GM23248 (cell line): ENCODE data around the gene NCBP3.

Source experiments
- EZH2 ChIP-seq: fragments of 200-600 bp; sonication (generic); IDR thresholded peaks from 2 replicates; pipeline ENCODE4 v1.6.1; 2018; ENCODE audit warnings: antibody characterized with exemption, mild to moderate bottlenecking; ENCODE audit not compliant: insufficient read depth, poor library complexity, severe bottlenecking
- EZH2phosphoT487 ChIP-seq: fragments of 200-600 bp; sonication (generic); IDR thresholded peaks from 2 replicates; pipeline ENCODE4 v1.6.1; 2018; ENCODE audit warnings: antibody characterized with exemption, moderate library complexity, mild to moderate bottlenecking, low read depth; ENCODE audit not compliant: insufficient read depth

DNA sequence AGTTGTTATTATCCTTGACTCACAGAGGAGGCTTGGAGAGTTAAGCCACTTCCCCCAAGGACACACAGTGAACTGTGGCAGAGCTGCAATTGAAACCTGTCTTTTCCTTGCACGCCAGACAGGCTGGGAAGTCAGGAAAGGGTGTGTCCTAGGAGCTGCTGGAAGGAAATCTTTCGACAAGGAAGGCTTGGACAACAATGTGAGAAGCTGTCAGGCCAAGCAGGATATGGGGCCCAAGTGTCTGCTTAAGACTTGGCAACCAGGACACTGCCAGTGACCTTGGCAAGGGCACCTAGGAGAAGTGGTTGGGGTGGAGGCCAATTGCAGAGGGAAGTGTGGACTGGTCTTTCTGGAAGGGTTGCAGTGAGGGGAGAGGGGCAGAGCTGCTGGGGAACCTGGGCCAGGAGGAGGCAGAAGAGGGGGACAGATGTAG, 48.9 kb upstream of the NCBP3 start:
- TF ChIP-seq EZH2 (no peak), EZH2phosphoT487 (no peak)
